ENCODE results near the gene PPHLN1. TPM values are rescaled to one million over a fixed set of nuclear protein-coding genes. Genes with fewer than 3 reads are reported as not detected.

PPHLN1 gene
- total RNA-seq, 1 donor from 2014 or later = 50.3 TPM

- H3K4me3 Mint-ChIP-seq (ENCODE audit: unreplicated experiment) = peak overlapping the region; percentile 92
- peak overlapping the region; percentile 98 for H3K27ac Mint-ChIP-seq (ENCODE audit: unreplicated experiment)
- H3K4me1 Mint-ChIP-seq (ENCODE audit: unreplicated experiment) = peaks cover 54% of the 10 kb centered on the region
- TF ChIP-seq CTCF (IDR thresholded peaks at IDR 0.05; ENCODE audit: unreplicated experiment) = peak; percentile 89
- H3K36me3 Mint-ChIP-seq (ENCODE audit: low read depth, unreplicated experiment) = no peaks in the 10 kb centered on the region
- H3K9me3 Mint-ChIP-seq (ENCODE audit: unreplicated experiment) = no peaks in the 10 kb centered on the region
- DNase-seq (ENCODE audit: low spot score) = peak; percentile 94
- H3K27me3 Mint-ChIP-seq (ENCODE audit: unreplicated experiment) = peaks cover 13% of the 10 kb centered on the region
Observed at GRCh38 chr12:42482748-42483520, 157.0 kb downstream of the PPHLN1 start.

GRCh38 chr12:42483521-42483790, 157.5 kb downstream of the PPHLN1 start:
- H3K9me3 Mint-ChIP-seq (ENCODE audit: unreplicated experiment) = no peaks in the 10 kb centered on the region
- peak; percentile 51 for DNase-seq (ENCODE audit: low spot score)
- H3K36me3 Mint-ChIP-seq (ENCODE audit: low read depth, unreplicated experiment) = no peaks in the 10 kb centered on the region
- H3K4me3 Mint-ChIP-seq (ENCODE audit: unreplicated experiment) = peak overlapping the region; percentile 93
- no peak for TF ChIP-seq CTCF (IDR thresholded peaks at IDR 0.05; ENCODE audit: unreplicated experiment)
- H3K4me1 Mint-ChIP-seq (ENCODE audit: unreplicated experiment) = peaks cover 49% of the 10 kb centered on the region
- H3K27ac Mint-ChIP-seq (ENCODE audit: unreplicated experiment) = no peak overlapping the region
- H3K27me3 Mint-ChIP-seq (ENCODE audit: unreplicated experiment) = peaks cover 13% of the 10 kb centered on the region

GRCh38 chr12:42484996-42485395, 159.0 kb downstream of the PPHLN1 start:
- peaks cover 13% of the 10 kb centered on the region for H3K27me3 Mint-ChIP-seq (ENCODE audit: unreplicated experiment)
- H3K36me3 Mint-ChIP-seq (ENCODE audit: low read depth, unreplicated experiment) = no peaks in the 10 kb centered on the region
- H3K9me3 Mint-ChIP-seq (ENCODE audit: unreplicated experiment) = no peaks in the 10 kb centered on the region
- no peak for DNase-seq (ENCODE audit: low spot score)
- no peak for TF ChIP-seq CTCF (IDR thresholded peaks at IDR 0.05; ENCODE audit: unreplicated experiment)
- peak overlapping the region; percentile 57 for H3K4me3 Mint-ChIP-seq (ENCODE audit: unreplicated experiment)
- peaks cover 43% of the 10 kb centered on the region for H3K4me1 Mint-ChIP-seq (ENCODE audit: unreplicated experiment)
- no peak overlapping the region for H3K27ac Mint-ChIP-seq (ENCODE audit: unreplicated experiment)

- Mint-ChIP-seq H3K36me3 (ENCODE audit: low read depth, unreplicated experiment) (no peaks in the 10 kb centered on the region), H3K27ac (ENCODE audit: unreplicated experiment) (no peak overlapping the region), H3K4me3 (ENCODE audit: unreplicated experiment) (no peak overlapping the region), H3K4me1 (ENCODE audit: unreplicated experiment) (peaks cover 39% of the 10 kb centered on the region), H3K9me3 (ENCODE audit: unreplicated experiment) (no peaks in the 10 kb centered on the region), H3K27me3 (ENCODE audit: unreplicated experiment) (peaks cover 13% of the 10 kb centered on the region)
- DNase-seq (ENCODE audit: low spot score) = no peak
- no peak for TF ChIP-seq CTCF (IDR thresholded peaks at IDR 0.05; ENCODE audit: unreplicated experiment)
Observed at GRCh38 chr12:42485823-42486222, 159.9 kb downstream of the PPHLN1 start.

- Mint-ChIP-seq H3K27ac (ENCODE audit: unreplicated experiment) (no peak overlapping the region), H3K4me3 (ENCODE audit: unreplicated experiment) (no peak overlapping the region), H3K9me3 (ENCODE audit: unreplicated experiment) (no peaks in the 10 kb centered on the region), H3K36me3 (ENCODE audit: low read depth, unreplicated experiment) (no peaks in the 10 kb centered on the region), H3K4me1 (ENCODE audit: unreplicated experiment) (peaks cover 34% of the 10 kb centered on the region), H3K27me3 (ENCODE audit: unreplicated experiment) (peaks cover 13% of the 10 kb centered on the region)
- DNase-seq (ENCODE audit: low spot score) = no peak
- TF ChIP-seq CTCF (IDR thresholded peaks at IDR 0.05; ENCODE audit: unreplicated experiment) = no peak
Observed at GRCh38 chr12:42486407-42486806, 160.4 kb downstream of the PPHLN1 start.

Measured in endothelial cell (in vitro differentiated cells).